ENCODE data around the gene HTRA1. TPM values are rescaled to one million over a fixed set of nuclear protein-coding genes. Genes with fewer than 3 reads are reported as not detected.

HTRA1 gene
- total and polyA plus RNA-seq, 12 donors, result 23.4 to 108 (median 70.2) TPM

- ATAC-seq, result no peak
- TF ChIP-seq CTCF (IDR thresholded peaks at IDR 0.05), result no peak
- no peak overlapping the region for H3K27ac ChIP-seq
Observed at GRCh38 chr10:122541541-122542002, 80.2 kb downstream of the HTRA1 start.

GRCh38 chr10:122543676-122544445, 82.5 kb downstream of the HTRA1 start:
- DNase-seq (no peak), ATAC-seq (no peak)
- intact Hi-C loops (cut with DNase I), result no loop called here
- H3K4me1 ChIP-seq, result peaks cover 0 to 16% (median 0%) of the 10 kb centered on the region in 9 donors
- H3K36me3 ChIP-seq, result no peaks in the 10 kb centered on the region
- no peak for TF ChIP-seq CTCF (IDR thresholded peaks at IDR 0.05)
- WGBS, 2 donors, result 89 to 94% methylated on average over 10 of the region's 10 CpGs
- no peak overlapping the region for H3K4me3 ChIP-seq
- no peaks in the 10 kb centered on the region for H3K27me3 ChIP-seq
- no peak overlapping the region for H3K27ac ChIP-seq
- H3K9me3 ChIP-seq, result no peaks in the 10 kb centered on the region

More at GRCh38 chr10:122541541-122542002, 80.2 kb downstream of the HTRA1 start:
- Histone ChIP-seq H3K36me3 (no peaks in the 10 kb centered on the region), H3K4me1 (peaks cover 0 to 16% (median 0%) of the 10 kb centered on the region in 9 donors), H3K27me3 (no peaks in the 10 kb centered on the region), H3K9me3 (no peaks in the 10 kb centered on the region), H3K4me3 (no peak overlapping the region)
- 57 to 73% methylated on average over 4 of the region's 4 CpGs for WGBS, 2 donors
- intact Hi-C loops (cut with DNase I), result no loop called here
- no peak for DNase-seq

- H3K4me3 ChIP-seq, result no peak overlapping the region
- no peaks in the 10 kb centered on the region for H3K36me3 ChIP-seq
- no peak for ATAC-seq
- intact Hi-C loops (cut with DNase I), result no loop called here
- 96% methylated on average over 8 of the region's 8 CpGs for WGBS, 2 donors
- no peaks in the 10 kb centered on the region for H3K9me3 ChIP-seq
- no peak for DNase-seq
- TF ChIP-seq CTCF (IDR thresholded peaks at IDR 0.05), result no peak
- H3K4me1 ChIP-seq, result peaks cover 0 to 16% (median 0%) of the 10 kb centered on the region in 9 donors
- H3K27ac ChIP-seq, result no peak overlapping the region
- H3K27me3 ChIP-seq, result no peaks in the 10 kb centered on the region
Observed at GRCh38 chr10:122544493-122544892, 83.1 kb downstream of the HTRA1 start.

GRCh38 chr10:122546242-122546641, 84.9 kb downstream of the HTRA1 start:
- intact Hi-C loops (cut with DNase I), result no loop called here
- Histone ChIP-seq H3K4me3 (no peak overlapping the region), H3K36me3 (no peaks in the 10 kb centered on the region), H3K4me1 (peaks cover 0 to 14% (median 0%) of the 10 kb centered on the region in 9 donors), H3K9me3 (no peaks in the 10 kb centered on the region), H3K27me3 (no peaks in the 10 kb centered on the region), H3K27ac (no peak overlapping the region)
- no peak for TF ChIP-seq CTCF (IDR thresholded peaks at IDR 0.05)
- 96% methylated on average over 8 of the region's 8 CpGs for WGBS, 2 donors
- ATAC-seq, result no peak
- DNase-seq, result no peak

All from heart right ventricle (tissue), 16 donors.